DLD1 (cell line): ENCODE results near the gene MICALL1.

Experiments used
- in situ Hi-C: cut with HindIII; loops from 2 replicates; pipeline ENCODE4 v1.10.0; 2017; ENCODE audit warnings: low sequenced_read_pairs

The MICALL1 gene

DNA sequence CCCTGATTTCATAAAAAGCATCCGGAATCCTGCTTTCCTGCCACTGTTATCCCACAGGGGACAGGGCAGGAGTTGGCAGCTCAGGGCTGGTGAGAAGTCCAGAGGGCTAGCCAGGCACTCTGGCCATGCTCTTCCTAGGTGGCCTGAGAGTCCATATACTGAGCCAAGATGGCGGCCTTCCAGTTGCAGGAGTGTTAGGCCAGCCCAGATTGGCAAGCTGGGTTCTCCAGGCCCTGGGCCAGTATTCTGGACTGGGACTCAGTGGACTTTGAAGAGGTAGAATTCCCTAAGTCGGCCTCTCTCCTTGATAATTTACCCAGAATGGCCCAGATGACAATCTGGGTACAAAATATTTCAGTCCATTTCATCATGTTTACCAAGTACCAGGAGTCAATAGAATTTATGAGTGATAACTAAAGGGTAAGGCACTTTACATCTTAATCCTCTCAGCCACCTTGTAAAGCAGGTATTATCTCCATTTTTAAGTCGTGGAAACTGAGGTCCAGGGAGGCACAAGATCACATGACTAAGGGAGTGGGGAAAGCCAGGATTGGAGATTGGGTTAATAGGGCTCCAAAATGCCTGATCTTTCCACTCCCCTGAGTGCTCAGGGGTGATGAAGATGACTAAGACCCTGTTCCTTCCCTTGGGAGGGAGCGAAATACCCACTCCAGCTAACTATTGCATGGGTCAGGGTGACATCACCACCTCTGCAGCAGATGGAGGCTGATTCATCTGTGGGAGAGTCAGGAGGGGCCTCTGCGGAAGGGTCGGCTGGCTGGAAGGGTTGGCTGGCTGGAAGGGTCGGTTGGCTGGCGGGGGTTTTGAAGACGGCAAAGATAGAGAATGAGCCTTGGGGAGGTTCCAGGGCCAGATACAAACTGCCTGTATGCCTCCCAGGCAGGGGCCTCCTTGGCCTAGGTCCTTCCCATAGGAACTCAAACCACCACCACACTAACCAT is 1.2 kb upstream of the MICALL1 start:
- in situ Hi-C loops = no loop called here

DNA sequence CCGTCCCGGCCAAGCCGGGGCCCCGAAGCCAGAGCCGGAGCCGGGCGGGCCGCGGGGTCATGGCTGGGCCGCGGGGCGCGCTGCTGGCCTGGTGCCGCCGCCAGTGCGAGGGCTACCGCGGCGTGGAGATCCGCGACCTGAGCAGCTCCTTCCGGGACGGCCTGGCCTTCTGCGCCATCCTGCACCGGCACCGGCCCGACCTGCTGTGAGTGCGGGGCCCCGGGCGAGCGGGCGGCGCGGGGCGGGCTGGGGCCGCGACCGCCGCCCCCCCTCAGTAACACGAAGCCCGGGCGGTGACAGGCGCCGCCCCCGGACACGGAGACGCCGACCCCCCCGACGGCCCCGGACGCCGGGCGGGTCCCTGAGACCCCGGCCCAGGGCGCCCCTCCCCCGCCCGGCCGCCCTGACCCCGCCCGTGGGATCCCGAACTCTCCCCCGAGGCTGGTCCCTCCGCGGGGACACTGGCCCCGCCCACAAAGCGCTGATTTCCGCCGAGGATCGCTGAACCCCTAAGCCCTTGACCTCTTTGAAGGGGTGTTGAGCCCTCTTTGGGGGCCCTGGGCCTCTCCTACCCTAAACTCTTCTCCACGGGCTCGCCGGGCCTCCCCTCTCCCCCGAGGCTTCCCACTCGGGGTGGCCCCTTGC is 389 bp downstream of the MICALL1 start:
- in situ Hi-C loops = no loop called here

DNA sequence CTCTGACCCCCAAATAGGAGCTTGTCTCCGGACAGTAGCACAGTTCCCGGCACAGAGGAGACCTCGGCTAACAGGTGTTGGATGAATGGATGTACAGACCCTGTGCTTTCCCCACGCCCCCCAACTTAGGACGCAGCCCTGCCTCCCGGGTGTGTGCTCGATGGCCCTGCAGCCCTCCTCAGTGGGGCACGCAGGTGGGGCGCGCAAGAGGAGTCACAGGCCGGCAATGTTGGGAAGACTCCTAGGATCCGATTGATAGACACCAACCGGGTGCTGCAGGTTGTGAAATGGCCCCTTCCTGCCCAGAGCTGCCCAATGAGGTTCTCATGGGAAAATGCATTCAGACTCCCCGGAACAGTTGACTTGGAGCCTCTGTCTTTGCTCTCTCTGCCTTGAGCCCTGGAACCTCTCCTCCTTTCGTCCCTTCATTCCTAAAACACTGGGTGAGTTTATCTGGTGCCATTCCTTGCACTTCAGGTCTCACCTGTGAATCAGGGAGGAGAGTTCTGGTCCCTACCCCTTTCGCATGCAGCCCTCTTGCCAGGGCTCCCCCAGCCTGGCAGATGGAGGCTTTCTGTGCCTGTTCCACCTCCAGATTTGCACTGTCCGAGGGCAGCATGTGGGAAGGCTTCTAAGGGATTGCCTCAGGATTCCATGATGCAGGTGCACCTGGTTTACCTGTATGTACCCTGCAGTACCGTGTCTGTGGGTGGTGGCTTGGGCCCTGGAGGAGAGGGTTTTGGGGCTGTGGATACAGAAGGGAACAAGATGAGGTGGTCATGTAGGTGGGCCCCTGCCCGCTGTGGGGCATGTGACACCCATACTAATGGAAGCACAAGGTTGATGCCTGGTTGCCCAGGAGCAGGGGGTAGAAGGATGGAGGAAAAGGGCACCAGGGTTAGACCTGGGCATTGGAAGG is 1.2 kb downstream of the MICALL1 start:
- in situ Hi-C loops = no loop called here

DNA sequence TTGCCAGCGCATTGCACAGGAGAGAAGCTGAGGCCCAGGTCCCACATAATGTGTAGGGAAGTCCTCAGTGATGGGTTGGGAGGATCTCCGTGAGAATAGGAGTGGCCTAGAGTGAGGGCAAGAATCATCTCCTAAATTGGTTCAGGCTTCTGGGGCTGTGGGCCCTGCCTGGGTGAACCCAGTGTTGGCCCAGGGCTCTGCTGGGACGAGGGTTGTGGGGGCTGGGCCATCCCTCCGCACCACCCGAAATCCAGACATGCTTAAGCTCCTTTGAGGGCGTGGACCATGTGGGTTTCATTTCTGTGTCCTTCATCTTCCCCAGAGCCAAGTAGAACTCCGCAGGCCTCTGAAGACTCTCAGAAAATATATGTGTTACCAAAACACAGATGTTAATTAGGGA is 3.7 kb downstream of the MICALL1 start:
- in situ Hi-C loops = no loop called here

DNA sequence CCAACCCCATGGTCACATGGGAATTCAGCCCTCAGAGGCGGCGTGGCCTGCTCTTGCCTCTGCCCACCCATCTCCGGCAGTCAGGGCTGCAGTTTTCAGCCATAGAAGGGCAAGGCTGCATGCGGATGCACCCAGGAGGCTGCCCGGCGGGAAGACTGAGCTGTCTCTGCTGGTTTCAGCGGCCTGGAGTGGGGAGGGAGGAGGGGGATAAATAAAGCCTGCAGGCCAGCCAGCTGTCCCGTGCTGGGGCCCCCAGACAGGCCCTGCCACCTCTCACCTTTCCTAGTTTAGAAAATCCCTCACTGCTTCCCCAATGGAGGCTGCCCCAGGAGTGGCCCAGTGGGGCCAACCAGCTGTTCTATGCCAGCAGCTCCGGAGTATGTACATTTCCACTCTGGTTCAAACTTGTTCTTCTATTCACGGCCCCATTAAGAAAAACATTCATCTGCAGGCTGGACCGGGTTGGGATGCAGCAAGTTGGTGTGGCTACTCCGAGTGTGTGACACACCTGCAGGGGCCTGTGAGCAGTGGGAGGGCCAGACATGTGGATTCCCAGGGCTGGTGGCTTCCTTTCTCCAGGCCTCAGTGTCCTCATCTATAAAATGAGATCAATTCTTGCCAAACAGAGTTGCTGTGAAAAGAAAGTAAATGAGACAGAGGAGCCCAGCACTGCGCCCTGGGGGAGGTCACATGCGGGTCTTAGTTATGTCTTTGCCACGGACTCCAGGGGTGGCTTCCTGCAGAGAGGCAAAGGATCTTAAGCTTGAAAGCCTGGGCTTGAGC is 5.0 kb downstream of the MICALL1 start:
- in situ Hi-C loops = no loop called here

DNA sequence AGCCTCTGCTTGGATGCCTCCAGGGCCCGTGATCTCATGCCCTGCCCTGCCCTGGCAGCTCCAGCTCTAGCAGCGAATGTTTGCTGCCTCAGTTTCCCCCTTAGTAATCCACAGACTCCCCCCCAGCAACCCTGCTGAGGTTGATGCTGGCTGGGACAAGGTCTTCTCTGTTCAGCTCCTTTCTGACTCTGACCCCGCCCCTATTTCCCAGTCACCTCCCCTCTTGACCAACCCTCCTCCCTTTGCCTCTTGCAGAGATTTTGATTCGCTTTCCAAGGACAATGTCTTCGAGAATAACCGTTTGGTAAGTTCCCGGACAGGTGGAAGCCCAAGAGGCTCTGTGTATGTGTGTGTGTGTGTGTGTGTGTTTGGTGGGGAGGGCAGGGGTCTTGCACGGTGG is 5.6 kb downstream of the MICALL1 start:
- in situ Hi-C loops = no loop called here

DNA sequence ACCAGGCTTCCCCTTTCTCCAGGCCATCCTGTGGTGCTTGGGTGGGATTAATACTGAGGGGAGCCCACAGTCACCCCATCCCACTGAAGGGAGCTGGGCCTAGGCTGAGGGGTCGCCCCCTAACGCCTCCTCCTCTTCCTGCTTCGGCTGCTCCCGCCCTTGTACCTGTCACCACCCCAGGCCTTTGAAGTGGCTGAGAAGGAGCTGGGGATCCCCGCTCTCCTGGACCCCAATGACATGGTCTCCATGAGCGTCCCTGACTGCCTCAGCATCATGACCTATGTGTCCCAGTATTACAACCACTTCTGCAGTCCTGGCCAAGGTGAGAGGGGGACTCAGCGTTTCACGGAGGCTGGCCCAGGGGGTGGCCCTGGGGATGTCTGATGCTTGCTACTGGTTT is 6.1 kb downstream of the MICALL1 start:
- in situ Hi-C loops = no loop called here

DNA sequence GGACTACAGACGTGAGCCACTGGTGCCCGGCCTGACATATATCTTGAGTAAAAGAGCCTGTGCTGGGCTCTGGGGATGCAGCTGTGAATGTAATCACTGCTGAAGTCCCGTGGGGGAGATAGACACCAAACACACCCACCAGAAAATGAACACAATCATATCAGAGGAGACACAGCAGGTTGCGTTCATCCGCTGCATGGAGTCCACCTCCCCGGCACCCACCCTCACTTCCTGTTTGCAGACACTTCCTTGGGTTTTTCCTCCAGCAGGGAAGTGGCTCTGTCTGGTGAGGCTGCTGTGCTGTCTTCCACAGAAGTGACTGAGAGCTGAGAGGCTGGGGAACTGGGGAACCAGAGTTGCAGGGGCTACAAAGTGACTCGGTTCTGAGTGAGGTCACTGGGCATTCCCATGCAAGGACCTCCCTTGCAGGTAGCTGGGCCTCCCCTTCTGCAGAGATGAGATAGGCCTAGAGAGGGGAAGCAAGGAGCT is 7.2 kb downstream of the MICALL1 start:
- in situ Hi-C loops = no loop called here

DNA sequence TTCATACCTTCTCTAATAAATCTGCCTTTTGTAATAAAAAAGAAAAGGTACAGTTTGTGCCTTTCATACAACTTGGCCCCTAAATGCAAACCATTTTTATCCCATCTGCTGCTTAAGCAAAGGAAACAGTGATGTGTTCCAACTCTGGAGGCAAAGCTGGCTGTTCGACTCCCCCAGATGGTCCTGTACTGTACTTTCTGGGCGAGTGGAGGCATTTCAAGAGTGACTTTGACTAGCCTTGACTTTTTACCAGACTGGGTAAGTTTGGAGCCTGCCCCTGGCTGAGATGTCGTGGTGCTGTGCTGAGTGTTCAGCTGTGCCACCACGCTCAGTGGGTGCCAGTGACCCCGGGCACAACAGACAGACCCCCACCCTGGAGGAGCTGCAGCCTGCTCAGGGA is 10.2 kb downstream of the MICALL1 start:
- in situ Hi-C loops = no loop called here

DNA sequence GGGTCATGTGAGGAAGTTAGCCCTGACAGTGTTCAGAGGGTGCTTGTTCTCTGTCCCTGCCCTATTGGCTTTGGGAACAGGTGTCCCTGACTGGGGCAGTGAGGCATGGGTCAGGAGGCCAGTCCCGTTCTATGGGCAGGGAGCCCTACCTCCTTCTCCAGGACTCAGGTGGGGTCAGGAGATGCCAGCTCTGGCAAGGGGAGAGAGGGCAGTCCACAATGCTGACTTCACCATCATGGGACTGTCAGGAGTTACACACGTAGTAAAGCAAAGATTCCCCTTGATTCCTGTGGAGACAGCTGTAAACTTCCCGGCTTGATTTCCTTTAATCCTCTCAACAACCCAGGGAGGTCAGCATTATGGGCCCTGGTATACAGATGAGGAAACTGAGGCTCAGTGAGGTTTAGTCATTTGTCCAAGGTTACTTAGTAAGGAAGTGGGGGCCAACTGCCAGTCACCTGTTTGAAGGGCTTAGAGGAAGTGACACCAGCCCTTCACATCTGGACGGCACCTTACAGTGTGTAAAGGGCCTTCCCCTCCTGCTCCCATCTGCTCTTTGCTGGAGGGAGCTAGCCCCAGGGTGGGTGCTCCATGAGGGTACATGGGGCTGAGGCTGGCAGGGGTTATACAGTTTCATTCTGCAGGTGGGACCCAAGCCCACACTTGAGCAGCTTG is 11.9 kb downstream of the MICALL1 start:
- in situ Hi-C loops = no loop called here

DNA sequence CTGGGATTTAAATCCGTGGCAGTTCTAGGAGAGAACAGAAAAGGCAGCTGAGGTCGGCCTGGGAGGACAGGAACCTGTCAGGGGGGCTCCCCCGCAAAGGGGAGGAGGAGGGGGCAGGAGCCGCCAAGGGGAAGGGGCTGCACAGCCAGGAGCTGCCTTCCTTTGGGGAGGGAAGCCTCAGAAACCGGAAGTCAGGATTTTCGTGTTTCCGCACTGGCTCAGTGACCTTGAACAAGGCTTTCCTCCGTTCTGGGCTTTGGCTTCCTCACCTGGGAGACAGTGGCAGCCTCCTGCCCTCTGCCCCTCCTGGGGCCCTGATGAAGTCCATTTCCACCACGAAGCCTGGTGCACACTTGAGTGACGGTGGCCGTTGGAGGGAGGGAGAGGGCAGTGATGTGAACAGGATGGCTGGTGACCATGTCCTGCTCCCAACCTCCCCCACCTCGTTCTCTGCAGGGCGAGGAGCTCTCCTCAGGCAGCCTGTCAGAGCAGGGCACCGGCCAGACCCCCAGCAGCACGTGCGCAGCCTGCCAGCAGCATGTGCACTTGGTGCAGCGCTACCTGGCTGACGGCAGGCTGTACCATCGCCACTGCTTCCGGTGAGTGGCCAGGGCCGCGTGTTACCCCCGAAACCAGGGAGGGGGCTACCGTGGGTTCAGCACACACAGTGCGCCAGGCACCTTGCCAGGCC is 12.6 kb downstream of the MICALL1 start:
- in situ Hi-C loops = no loop called here

DNA sequence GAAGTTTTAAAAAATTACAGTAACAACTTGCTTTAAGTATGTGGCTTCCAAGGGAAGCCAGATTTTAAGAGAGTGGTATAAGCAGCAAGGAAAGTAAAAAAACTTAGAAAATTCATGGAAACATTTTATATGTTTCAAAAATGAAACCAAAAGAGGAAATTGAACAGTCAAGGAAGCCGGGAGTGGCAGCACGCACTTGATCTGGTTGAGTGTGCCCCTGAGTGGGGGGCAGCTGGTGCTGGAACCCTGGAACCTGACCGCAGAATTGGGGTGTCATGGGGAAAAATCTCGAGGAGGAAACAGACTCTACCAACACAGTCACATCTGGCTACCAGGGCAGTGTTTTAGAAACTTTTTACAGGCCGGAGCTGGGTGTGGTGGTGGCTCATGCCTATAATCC is 14.0 kb downstream of the MICALL1 start:
- in situ Hi-C loops = no loop called here

DNA sequence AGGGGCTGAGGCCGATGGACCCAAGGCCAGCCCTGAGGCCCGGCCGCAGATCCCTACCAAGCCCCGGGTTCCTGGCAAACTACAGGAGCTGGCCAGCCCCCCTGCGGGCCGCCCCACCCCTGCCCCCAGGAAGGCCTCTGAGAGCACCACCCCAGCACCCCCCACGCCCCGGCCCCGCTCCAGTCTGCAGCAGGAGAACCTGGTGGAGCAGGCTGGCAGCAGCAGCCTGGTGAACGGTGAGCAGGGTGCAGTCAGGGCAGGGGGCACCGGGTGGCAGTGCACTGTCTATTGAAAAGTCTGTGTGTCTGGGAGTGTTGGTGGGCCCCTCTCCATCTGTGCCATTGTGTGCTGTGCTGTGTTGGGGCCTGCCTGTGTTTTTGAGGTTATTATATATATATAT is 16.1 kb downstream of the MICALL1 start:
- in situ Hi-C loops = no loop called here

DNA sequence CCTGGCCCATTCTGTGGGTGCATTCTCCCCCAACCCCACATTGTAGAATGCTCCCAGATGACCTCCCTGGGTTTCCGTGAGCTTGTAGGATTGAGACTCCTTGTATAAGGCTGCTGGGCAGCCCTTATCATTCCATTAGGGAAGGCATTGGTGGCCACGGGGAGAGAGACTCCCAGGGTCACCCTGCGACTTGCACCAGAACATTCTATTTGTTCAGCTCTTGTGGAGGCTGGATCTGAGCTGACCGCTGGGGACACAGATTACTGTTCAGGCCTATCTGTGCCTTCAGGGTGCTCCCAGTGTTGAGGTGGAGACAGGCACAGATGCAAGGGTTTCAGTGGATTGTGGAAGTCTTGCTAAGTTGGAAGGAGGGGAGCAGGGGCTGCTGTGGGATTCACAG is 17.8 kb downstream of the MICALL1 start:
- in situ Hi-C loops = no loop called here

DNA sequence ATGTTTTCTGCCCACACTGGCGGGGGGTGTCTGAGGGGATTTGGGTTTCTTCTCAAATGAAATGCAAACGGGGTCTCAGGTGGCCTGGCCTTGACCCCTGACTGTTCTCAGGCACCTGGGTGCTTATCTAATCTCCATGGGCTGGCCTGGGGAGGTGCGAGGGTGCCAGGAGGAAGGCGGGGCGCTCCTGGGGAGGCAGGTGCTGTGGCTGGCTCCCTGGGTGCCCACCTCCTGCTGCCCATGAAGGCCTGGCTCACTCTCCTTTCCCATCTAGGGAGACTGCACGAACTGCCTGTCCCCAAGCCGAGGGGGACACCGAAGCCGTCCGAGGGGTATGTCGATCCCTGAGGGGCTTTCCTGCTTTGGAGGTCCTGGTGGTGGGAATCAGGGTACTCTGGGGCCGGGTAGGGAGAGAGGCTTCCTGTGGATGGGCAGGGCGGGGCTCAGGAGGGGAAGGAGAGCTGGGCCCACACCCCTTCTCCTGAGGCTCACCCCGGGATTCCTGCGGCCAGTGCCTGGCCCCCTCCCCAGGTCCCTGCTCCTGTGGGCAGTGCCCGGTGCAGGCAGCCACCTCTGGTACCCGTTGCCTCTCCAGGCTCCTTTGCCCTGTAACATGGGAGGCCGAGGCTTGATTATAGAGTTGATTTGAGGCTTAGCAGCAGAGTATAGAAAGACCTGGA is 18.4 kb downstream of the MICALL1 start:
- in situ Hi-C loops = no loop called here

DNA sequence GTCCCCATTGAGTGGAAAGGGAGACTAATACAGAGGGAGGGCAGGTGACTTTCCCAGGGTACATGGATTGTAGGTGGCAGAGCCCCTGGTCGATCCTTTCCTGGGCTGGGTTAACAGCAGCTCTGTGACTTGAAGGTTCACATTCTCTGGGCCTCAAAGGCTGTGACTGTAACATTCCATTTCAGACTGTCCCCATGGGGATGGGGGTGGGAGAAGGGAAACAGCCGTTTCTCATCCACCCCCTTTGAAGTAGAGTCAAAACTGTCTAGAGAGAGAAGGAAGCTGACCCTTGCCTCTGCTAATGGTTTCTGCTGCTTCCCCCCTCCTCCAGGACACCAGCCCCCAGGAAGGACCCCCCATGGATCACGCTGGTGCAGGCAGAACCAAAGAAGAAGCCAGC is 19.2 kb downstream of the MICALL1 start:
- in situ Hi-C loops = no loop called here

DNA sequence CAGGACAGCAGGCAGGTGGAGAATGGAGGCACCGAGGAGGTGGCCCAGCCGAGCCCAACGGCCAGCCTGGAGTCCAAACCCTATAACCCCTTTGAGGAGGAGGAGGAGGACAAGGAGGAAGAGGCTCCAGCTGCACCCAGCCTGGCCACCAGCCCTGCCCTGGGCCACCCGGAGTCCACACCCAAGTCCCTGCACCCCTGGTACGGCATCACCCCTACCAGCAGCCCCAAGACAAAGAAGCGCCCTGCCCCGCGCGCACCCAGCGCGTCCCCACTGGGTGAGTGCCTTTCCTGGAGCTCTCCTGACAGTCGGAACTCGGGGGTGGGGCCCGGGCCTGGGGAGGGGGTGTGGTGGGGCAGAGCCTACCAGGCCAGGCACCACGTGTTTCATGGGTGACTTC is 19.7 kb downstream of the MICALL1 start:
- in situ Hi-C loops = no loop called here

DNA sequence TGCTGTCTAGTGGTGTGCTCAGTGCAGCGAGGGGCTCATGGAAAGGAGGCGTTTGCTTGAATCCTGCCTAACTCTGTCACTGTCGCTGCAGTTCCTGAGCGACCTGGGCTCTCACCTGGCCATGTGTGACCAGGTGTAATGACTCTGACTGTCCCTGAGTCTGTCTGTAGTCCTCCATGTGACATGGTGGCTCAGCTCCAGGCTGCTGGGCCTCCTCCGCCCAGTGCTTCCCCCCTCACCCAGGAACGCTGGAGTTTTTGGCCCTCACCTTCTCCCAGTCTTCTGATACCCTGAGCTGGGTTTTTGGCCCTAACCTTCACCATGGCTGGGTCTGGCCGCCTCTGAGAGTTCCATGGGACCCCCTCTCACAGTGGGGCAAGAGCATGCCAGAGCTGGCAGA is 20.3 kb downstream of the MICALL1 start:
- in situ Hi-C loops = no loop called here
